PC-9 (cell line): ENCODE data around the gene FBLN2.

Experiments
- CTCF ChIP-seq: fragments of 200-600 bp; sonication (generic); conservative IDR thresholded peaks from 2 replicates; pipeline ENCODE4 v1.6.1; 2017; ENCODE audit warnings: mixed run types, antibody characterized with exemption, mild to moderate bottlenecking, moderate library complexity
- EZH2 ChIP-seq: fragments of 200-600 bp; sonication (generic); IDR thresholded peaks from 2 replicates; pipeline ENCODE4 v1.8.0; 2017; ENCODE audit warnings: antibody characterized with exemption, low read depth

- TF ChIP-seq EZH2: no peak
- no peak for TF ChIP-seq CTCF
Observed at GRCh38 chr3:13677272-13677671, 128.3 kb downstream of the FBLN2 start.
